SH-SY5Y (cell line): ENCODE measurements around the gene TSPEAR.

Experiments
- GATA2 ChIP-seq: IDR thresholded peaks from 2 replicates; pipeline ENCODE4 v1.6.1; 2011; ENCODE audit warnings: mild to moderate bottlenecking, low read depth, low read length
- GATA3 ChIP-seq: IDR thresholded peaks from 2 replicates; pipeline ENCODE4 v1.6.1; 2011; ENCODE audit warnings: low read depth, mild to moderate bottlenecking, low read length, moderate library complexity

- no peak for TF ChIP-seq GATA3
- no peak for TF ChIP-seq GATA2
Measured at GRCh38 chr21:44569861-44570517, 141.4 kb downstream of the TSPEAR start.
